ENCODE data around the gene REXO4. TPM values are rescaled to one million over a fixed set of nuclear protein-coding genes. Genes with fewer than 3 reads are reported as not detected.

The REXO4 gene
- total and polyA plus RNA-seq, 2 of the 8 experiments (the other 6 are each of a cell fraction or from before 2014, with no cell fraction given) = 19.1 to 38.3 TPM

GRCh38 chr9:133369933-133370332 lies 47.9 kb downstream of the REXO4 start:
- Histone ChIP-seq H4K5ac (ENCODE audit: insufficient read length, low read depth, low read length) (no peak overlapping the region), H2BK12ac (ENCODE audit: low read depth, low read length) (no peak overlapping the region), H3K14ac (ENCODE audit: insufficient read length) (no peak overlapping the region), H2BK120ac (replicated peaks; ENCODE audit: low read depth, low read length) (no peak overlapping the region), H3K27me3 (replicated peaks in 1 of 4; ENCODE audit: control insufficient read depth in 3 of 4, extremely low read depth in 1 of 4, insufficient read depth in 3 of 4, low read length in 3 of 4) (no peaks in the 10 kb centered on the region), H3K18ac (ENCODE audit: extremely low read depth, low read length) (no peak overlapping the region), H4K20me1 (replicated peaks in 1 of 2; ENCODE audit: control insufficient read depth in 1 of 2, insufficient read depth in 2 of 2, low read length in 2 of 2) (peaks cover 44 to 69% of the 10 kb centered on the region in 2 experiments), H3K56ac (replicated peaks; ENCODE audit: insufficient read length, low read depth, low read length) (no peak overlapping the region), H3K23me2 (ENCODE audit: low read depth, low read length) (peaks cover 2% of the 10 kb centered on the region; the same call in 1 of the 2 replicates), H3K9ac (replicated peaks in 1 of 4; ENCODE audit: extremely low read depth in 1 of 4, low read depth in 3 of 4, low read length in 3 of 4) (no peak overlapping the region), H2BK20ac (ENCODE audit: low read length) (no peak overlapping the region), H3K23ac (ENCODE audit: insufficient read length) (no peak overlapping the region), H2AK5ac (ENCODE audit: low read depth, low read length) (no peak overlapping the region), H3K79me1 (ENCODE audit: low read depth, low read length) (peaks cover 38% of the 10 kb centered on the region), H3K36me3 (ENCODE audit: control insufficient read depth in 2 of 4, insufficient read depth in 4 of 4, low read length in 3 of 4) (peaks cover 5 to 30% (median 26%) of the 10 kb centered on the region in 4 experiments; a peak in 6 of 8 replicates), H3K27ac (ENCODE audit: low read depth, low read length) (no peak overlapping the region), H3K79me2 (ENCODE audit: control insufficient read depth in 1 of 2, insufficient read depth in 2 of 2, low read length in 2 of 2) (peaks cover 23 to 85% of the 10 kb centered on the region in 2 experiments), H3K4me2 (ENCODE audit: insufficient read depth in 1 of 2, low read depth in 2 of 2, low read length in 2 of 2) (no peak overlapping the region), H3K4me1 (replicated peaks in 1 of 4; ENCODE audit: control insufficient read depth in 3 of 4, insufficient read depth in 4 of 4, low read length in 3 of 4) (no peaks in the 10 kb centered on the region; a peak in 1 of 7 replicates), H4K8ac (ENCODE audit: extremely low read depth, insufficient read depth, low read length) (no peak overlapping the region), H3K4me3 (ENCODE audit: extremely low read depth in 1 of 4, insufficient read depth in 2 of 4, low read depth in 3 of 4, low read length in 4 of 4) (no peak overlapping the region), H2BK5ac (ENCODE audit: low read depth, low read length) (no peak overlapping the region), H3K9me3 (ENCODE audit: insufficient read depth in 2 of 2, low read depth in 1 of 2, low read length in 1 of 2) (no peaks in the 10 kb centered on the region), H4K91ac (replicated peaks; ENCODE audit: insufficient read length, low read length) (no peak overlapping the region), H2BK15ac (ENCODE audit: low read length) (no peak overlapping the region), H3K4ac (replicated peaks; ENCODE audit: insufficient read length, low read depth, low read length) (no peak overlapping the region), H2AFZ (ENCODE audit: low read length) (no peak overlapping the region)
- TF ChIP-seq ZNF274 (IDR thresholded peaks at IDR 0.05; ENCODE audit: borderline replicate concordance, extremely low read depth, low read length) (no peak), MAFK (IDR thresholded peaks at IDR 0.05; ENCODE audit: low read depth, low read length) (no peak), SP1 (IDR thresholded peaks at IDR 0.05; ENCODE audit: low read depth, low read length) (no peak), POU5F1 (IDR thresholded peaks at IDR 0.05; ENCODE audit: low read depth, low read length) (no peak), NANOG (IDR thresholded peaks at IDR 0.05; ENCODE audit: insufficient read depth, low read depth, low read length, poor library complexity, severe bottlenecking) (no peak), EP300 (IDR thresholded peaks at IDR 0.05; ENCODE audit: borderline replicate concordance in 1 of 2, low read depth in 2 of 2, low read length in 2 of 2) (no peak)
- CTCF ChIA-PET (ENCODE audit: partially characterized antibody) = interaction anchor here (0.7 to 10.1 kb wide), 4 partner anchors 13 to 226 kb away, joined by 3 to 90 read pairs (median 4); partner anchors contain the start of genes SURF1 and SURF2
- FAIRE-seq (no peak), DNase-seq (ENCODE audit: low read depth in 1 of 2, low spot score in 2 of 2) (no peak)
- 98% methylated on average over 7 of the region's 7 CpGs; no CpG with 5 or more reads in 1 of the 2 experiments for WGBS, 2 experiments (ENCODE audit: extremely low coverage in 1 of 2, insufficient coverage in 1 of 2, insufficient read length in 1 of 2, insufficient replicate concordance in 2 of 2, low coverage in 1 of 2, low lambda C conversion rate in 2 of 2, missing lambda C conversion rate in 1 of 2)
- POLR2A ChIA-PET (ENCODE audit: partially characterized antibody) = interaction anchor here (19.9 kb wide), 1 partner anchor 17 kb away, joined by 461 read pairs; the partner anchor contains the start of genes MED22, RPL7A, SURF1 and SURF2

All from H1 (cell line).